ENCODE data around the gene ZNF76. TPM values are rescaled to one million over a fixed set of nuclear protein-coding genes. Genes with fewer than 3 reads are reported as not detected.
A peak's percentile ranks its signal among the peaks of the same experiment; 100 is the strongest.

The ZNF76 gene
- total RNA-seq, 4 donors from 2014 or later: 18.9 to 56.1 (median 41.1) TPM

- Histone ChIP-seq H3K27me3 (no peaks in the 10 kb centered on the region), H3K4me1 (no peaks in the 10 kb centered on the region), H3K27ac (no peak overlapping the region), H3K4me3 (no peak overlapping the region), H3K9me3 (no peaks in the 10 kb centered on the region), H3K36me3 (no peaks in the 10 kb centered on the region)
- DNase-seq: no peak
- intact Hi-C loops (cut with DNase I; ENCODE audit: low total_unique reads): no loop called here
- TF ChIP-seq CTCF (IDR thresholded peaks at IDR 0.05) (no peak), POLR2A (IDR thresholded peaks at IDR 0.05) (no peak)
Measured at GRCh38 chr6:35229304-35229703, 30.2 kb upstream of the ZNF76 start.

DNA sequence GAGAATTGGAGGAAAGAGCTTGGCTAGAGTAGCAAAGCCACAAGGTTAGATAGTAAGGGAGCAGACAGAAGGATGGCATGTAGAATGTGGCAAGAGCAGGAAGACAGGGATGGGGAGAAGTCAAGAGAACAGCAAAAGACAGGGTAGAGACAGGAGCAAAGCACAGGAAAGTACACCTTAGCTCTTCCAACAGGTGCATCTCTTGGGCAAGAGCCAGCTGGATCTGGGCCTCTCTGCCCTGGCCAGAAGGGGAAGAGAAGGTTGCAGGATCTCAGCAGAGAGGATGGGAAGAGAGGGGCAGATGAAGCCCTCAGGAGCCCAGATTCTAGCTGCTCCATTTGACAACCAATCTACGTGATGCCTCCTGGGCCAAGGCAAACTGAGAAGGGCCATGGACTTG lies 29.0 kb upstream of the ZNF76 start:
- Histone ChIP-seq H3K9me3 (no peaks in the 10 kb centered on the region), H3K4me1 (no peaks in the 10 kb centered on the region), H3K27ac (no peak overlapping the region), H3K36me3 (no peaks in the 10 kb centered on the region), H3K4me3 (no peak overlapping the region), H3K27me3 (no peaks in the 10 kb centered on the region)
- intact Hi-C loops (cut with DNase I; ENCODE audit: low total_unique reads): no loop called here
- no peak for TF ChIP-seq CTCF (IDR thresholded peaks at IDR 0.05)
- no peak for TF ChIP-seq POLR2A (IDR thresholded peaks at IDR 0.05)
- DNase-seq: no peak

DNA sequence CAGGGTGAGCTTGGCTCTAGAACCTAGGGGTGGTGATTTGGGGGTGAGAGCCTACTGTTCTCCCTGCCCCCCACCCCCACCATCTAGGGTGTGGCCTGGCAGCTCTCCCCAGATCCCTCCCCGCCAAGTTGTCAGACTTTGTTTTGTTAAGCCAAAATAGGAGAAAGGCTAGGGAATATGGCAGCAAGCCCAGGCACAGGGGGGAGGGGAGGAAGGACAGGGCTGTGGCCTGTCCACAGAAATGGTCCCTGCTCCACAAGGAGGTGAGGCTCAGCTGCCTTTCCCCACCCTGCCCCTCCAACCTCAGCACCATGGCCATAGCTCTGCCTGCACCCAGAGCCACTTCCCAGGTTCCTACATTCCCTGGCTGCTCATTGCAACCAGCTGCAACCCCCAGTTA lies 28.6 kb upstream of the ZNF76 start:
- Histone ChIP-seq H3K4me3 (no peak overlapping the region), H3K36me3 (no peaks in the 10 kb centered on the region), H3K27ac (no peak overlapping the region), H3K27me3 (no peaks in the 10 kb centered on the region), H3K4me1 (no peaks in the 10 kb centered on the region), H3K9me3 (no peaks in the 10 kb centered on the region)
- intact Hi-C loops (cut with DNase I; ENCODE audit: low total_unique reads): no loop called here
- peak in 1 of 2 donors; percentile 32 for DNase-seq
- TF ChIP-seq CTCF (IDR thresholded peaks at IDR 0.05) (no peak), POLR2A (IDR thresholded peaks at IDR 0.05) (no peak)

GRCh38 chr6:35231563-35231962 lies 28.0 kb upstream of the ZNF76 start:
- TF ChIP-seq CTCF (IDR thresholded peaks at IDR 0.05) (no peak), POLR2A (IDR thresholded peaks at IDR 0.05) (no peak)
- DNase-seq: no peak
- intact Hi-C loops (cut with DNase I; ENCODE audit: low total_unique reads): no loop called here

GRCh38 chr6:35234901-35235300 lies 24.6 kb upstream of the ZNF76 start:
- DNase-seq: no peak
- intact Hi-C loops (cut with DNase I; ENCODE audit: low total_unique reads): no loop called here
- Histone ChIP-seq H3K9me3 (no peaks in the 10 kb centered on the region), H3K36me3 (no peaks in the 10 kb centered on the region), H3K4me1 (peaks cover 0 to 4% of the 10 kb centered on the region in 2 donors), H3K27ac (no peak overlapping the region), H3K27me3 (no peaks in the 10 kb centered on the region), H3K4me3 (no peak overlapping the region)
- no peak for TF ChIP-seq CTCF (IDR thresholded peaks at IDR 0.05)
- TF ChIP-seq POLR2A (IDR thresholded peaks at IDR 0.05): no peak

More at GRCh38 chr6:35231563-35231962, 28.0 kb upstream of the ZNF76 start:
- Histone ChIP-seq H3K4me1 (no peaks in the 10 kb centered on the region), H3K4me3 (no peak overlapping the region), H3K27me3 (no peaks in the 10 kb centered on the region), H3K9me3 (no peaks in the 10 kb centered on the region), H3K36me3 (no peaks in the 10 kb centered on the region), H3K27ac (no peak overlapping the region)
